Motor neuron (in vitro differentiated cells): ENCODE measurements around the gene IDE. TPM values are rescaled to one million over a fixed set of nuclear protein-coding genes. Genes with fewer than 3 reads are reported as not detected.

Experiments used
- ATAC-seq, 8 experiments: fragments of 200-7000 bp; cut with Tn5 transposase; replicated peaks in 6 of 8; 2 replicates each; pipeline ENCODE4 v1.8.0; 2021; ENCODE audit warnings: mild to moderate bottlenecking in 8 of 8, moderate library complexity in 8 of 8
- H3K27ac ChIP-seq, 2 donors: fragments of 250-450 bp; sonication (Bioruptor Pico); 2 replicates each; pipeline ENCODE4 v1.9.0; 2021; ENCODE audit warnings: antibody characterized with exemption in 2 of 2, mild to moderate bottlenecking in 2 of 2, moderate library complexity in 1 of 2
- H3K4me1 ChIP-seq, 2 donors: fragments of 250-450 bp; sonication (Bioruptor Pico); replicated peaks in 1 of 2; 2 replicates each; pipeline ENCODE4 v1.6.1; 2021; ENCODE audit warnings: antibody characterized with exemption in 2 of 2, mild to moderate bottlenecking in 2 of 2, moderate library complexity in 1 of 2
- H3K4me3 ChIP-seq, 5 donors: fragments of 250-450 bp; sonication (Bioruptor Pico); 2 replicates each; pipeline ENCODE4 v1.9.0; 2021; ENCODE audit warnings: antibody characterized with exemption in 5 of 5, mild to moderate bottlenecking in 5 of 5, moderate library complexity in 4 of 5
- WGBS, 10 experiments: fragments of 450-650 bp; shearing (Covaris generic); methylation state at CpG; one replicate each; pipeline ENCODE4 v1.0.0; 2022; 5-methylcytosine and 5-hydroxymethylcytosine counted together
- in situ Hi-C, 9 experiments: fragments of 400-800 bp; cut with MboI; loops; one replicate each; pipeline ENCODE4 v1.15.0; 2021; ENCODE audit warnings: low sequenced_read_pairs in 9 of 9, low pct_unique_long_range_greater_than_20kb in 2 of 9; ENCODE audit not compliant: unreplicated experiment in 9 of 9
- total RNA-seq, 8 experiments: library from RNA; unstranded; fragments of 300-600 nt; gene quantifications; 2 replicates each; pipeline versions ENCODE4 v1.2.3 to v1.2.4, GENCODE V29; 2022

The IDE gene
- total RNA-seq, 8 experiments from 2014 or later = 8.3 to 46.8 (median 18.3) TPM

DNA sequence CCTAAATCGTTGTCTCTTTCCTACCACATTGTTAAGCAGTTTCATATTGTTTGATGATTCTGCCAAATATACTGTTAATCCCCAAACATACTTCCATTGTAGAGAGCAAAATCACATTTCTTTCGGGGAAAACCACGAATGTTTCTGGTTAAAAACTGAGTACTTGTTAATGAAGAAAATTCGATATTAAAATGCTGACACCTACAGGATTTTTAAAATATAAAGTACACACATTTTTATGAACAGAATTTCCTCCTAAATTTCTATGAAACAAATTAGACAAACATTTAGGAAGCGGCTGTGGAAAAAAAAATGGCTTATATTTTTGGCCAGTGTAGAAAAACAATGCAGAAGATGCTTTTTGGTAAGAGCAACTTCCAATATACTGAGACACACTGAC lies 68.8 kb downstream of the IDE start:
- Histone ChIP-seq H3K27ac (no peak overlapping the region), H3K4me1 (no peaks in the 10 kb centered on the region), H3K4me3 (no peak overlapping the region)
- no peak for ATAC-seq
- in situ Hi-C loops = no loop called here
- WGBS, 10 experiments = 28 to 100% (median 87%) methylated on average over 4 to 5 of the region's 5 CpGs

DNA sequence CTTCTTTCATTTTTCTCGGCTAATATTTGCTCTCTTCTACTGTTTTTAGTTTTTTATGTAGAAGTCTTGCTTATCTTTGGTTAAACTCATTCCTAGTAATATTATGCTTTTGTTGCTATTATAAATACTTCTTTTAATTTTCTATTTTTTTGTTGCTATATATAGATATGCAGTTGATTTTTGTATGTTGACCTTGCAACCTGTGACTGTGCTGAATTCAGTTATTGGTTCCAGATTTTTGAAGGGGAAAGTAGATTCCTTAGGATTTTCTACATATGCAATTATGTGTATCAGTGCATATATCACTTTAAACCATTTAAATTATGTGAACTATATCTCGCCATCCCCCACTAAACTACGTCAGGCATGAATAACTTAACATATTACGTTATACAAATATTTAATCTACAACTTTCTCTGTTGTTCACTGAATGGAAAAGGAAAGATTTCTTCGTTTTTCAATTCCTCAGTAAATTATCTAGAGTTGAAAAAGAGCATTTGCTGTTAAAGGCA lies 71.5 kb downstream of the IDE start:
- peak in 2 of 8 experiments; percentile 18 to 99 for ATAC-seq
- 20 to 98% (median 91%) methylated on average over 3 to 5 of the region's 5 CpGs for WGBS, 10 experiments
- in situ Hi-C loops = no loop called here

DNA sequence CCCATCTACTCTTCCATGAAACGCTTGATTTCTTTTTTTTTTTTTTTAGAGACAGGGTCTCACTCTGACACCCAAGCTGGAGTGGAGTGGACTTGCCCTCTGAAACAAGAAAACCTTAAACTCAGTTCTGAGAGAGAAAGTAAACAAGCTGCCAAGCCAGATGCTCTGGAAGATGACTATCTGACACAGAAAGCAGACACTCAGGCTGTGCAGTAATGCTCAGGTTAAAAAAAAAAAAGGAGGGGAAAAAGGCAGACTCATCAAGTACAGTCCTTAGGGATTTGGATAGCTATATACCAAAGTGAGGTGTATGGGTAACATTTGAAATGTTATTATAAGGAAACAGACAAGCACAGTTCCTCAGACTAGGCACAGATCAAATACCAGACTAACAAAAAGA lies 80.5 kb downstream of the IDE start:
- no peak overlapping the region for H3K4me3 ChIP-seq
- H3K27ac ChIP-seq = no peak overlapping the region
- WGBS, 10 experiments = 55 to 100% (median 100%) methylated on average over 1 of the region's 1 CpG; no CpG with 5 or more reads in 3 of the 10 experiments
- no peaks in the 10 kb centered on the region for H3K4me1 ChIP-seq
- no peak for ATAC-seq
- in situ Hi-C loops = no loop called here

More for the DNA sequence above, 71.5 kb downstream of the IDE start:
- no peaks in the 10 kb centered on the region for H3K4me1 ChIP-seq
- no peak overlapping the region for H3K27ac ChIP-seq
- H3K4me3 ChIP-seq = no peak overlapping the region

DNA sequence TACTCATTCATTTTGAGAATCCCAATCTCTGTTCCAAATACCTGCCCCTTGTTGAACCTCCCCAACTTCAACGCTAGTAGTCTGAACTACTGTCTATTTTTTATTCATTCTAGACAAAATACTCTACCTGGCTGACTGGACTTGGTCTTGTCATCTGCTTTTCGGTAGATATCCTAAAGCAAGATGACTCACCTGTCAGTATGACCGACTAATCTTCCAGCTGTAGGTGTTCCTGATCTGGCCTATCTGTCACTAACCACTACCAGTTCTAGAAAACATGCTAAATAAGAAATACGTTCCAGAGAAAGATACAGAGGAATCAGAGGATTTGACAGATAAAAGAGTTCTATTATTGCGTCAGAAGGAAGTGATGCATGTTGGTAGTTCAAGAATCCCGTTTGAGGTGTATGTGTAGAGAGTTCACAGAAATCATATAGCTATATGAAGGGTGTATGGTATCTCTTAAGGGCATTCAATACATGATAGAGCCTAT lies 81.1 kb downstream of the IDE start:
- Histone ChIP-seq H3K27ac (no peak overlapping the region), H3K4me3 (no peak overlapping the region), H3K4me1 (no peaks in the 10 kb centered on the region)
- no peak for ATAC-seq
- in situ Hi-C loops = no loop called here
- WGBS, 10 experiments = 89 to 100% (median 98%) methylated on average over 1 to 5 of the region's 6 CpGs

DNA sequence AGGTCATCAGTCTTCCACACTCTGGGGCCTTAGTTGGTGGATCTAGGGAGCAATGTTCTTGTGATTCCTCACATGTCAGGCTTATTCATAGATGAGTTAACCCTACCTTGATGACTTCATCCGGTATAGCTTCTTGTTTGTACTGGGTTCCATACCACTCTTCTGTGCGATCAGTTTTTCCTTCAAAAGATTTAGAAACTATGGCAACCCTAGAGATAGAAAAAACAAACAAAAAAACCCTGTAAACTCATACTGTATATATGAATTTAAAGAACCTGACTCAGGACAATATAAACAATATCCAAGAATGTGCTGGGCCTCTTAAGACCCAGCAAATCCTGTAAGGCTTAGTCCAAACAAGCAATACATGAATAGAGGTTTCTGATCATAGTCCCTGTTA lies 83.5 kb downstream of the IDE start:
- WGBS, 10 experiments = 80 to 100% (median 100%) methylated on average over 1 to 2 of the region's 2 CpGs; no CpG with 5 or more reads in 1 of the 10 experiments
- Histone ChIP-seq H3K4me3 (no peak overlapping the region), H3K27ac (no peak overlapping the region), H3K4me1 (no peaks in the 10 kb centered on the region)
- ATAC-seq = no peak
- in situ Hi-C loops = no loop called here

DNA sequence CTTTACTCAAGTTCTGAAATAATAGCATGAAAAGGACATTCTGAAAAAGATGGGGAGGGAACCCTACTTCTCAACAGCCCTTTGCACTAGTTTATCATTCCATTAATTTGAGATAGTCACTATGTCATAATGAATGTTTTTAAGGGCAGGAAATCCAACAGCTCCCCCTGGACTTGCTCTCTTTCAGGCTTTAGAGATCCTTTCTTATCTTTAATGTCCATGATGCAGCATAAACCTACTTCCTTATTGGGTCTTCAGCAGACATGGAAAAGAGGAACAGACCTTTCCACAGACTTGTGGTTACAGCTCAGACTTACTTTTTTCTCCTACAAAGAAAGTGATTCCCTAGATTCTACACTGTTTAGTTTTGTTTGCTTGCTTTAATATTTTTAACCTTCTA lies 87.3 kb downstream of the IDE start:
- in situ Hi-C loops = no loop called here
- Histone ChIP-seq H3K27ac (no peak overlapping the region), H3K4me1 (no peaks in the 10 kb centered on the region), H3K4me3 (no peak overlapping the region)
- no peak for ATAC-seq

DNA sequence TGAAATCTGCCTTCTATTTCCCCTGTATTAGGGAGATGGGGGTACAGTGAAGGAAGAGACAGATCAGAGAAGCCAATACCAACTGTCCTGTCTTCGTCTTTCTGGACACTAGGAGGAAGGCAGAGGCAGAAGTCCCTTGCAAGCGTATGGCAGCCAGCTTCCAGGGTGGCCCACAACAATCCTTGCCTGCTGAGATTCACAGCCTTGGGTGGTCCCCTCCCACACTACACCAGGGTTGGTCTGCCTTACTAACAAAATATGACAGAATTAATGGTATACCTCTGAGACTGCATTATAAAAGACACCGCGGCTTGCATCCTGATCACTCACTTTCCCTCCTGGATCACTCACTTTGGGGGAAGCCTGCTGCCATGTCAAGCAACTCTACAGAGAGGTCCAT lies 90.4 kb downstream of the IDE start:
- in situ Hi-C loops = no loop called here
- no peak for ATAC-seq
- H3K4me3 ChIP-seq = no peak overlapping the region
- 91 to 100% (median 100%) methylated on average over 2 to 3 of the region's 4 CpGs; no CpG with 5 or more reads in 5 of the 10 experiments for WGBS, 10 experiments
- no peaks in the 10 kb centered on the region for H3K4me1 ChIP-seq
- no peak overlapping the region for H3K27ac ChIP-seq

DNA sequence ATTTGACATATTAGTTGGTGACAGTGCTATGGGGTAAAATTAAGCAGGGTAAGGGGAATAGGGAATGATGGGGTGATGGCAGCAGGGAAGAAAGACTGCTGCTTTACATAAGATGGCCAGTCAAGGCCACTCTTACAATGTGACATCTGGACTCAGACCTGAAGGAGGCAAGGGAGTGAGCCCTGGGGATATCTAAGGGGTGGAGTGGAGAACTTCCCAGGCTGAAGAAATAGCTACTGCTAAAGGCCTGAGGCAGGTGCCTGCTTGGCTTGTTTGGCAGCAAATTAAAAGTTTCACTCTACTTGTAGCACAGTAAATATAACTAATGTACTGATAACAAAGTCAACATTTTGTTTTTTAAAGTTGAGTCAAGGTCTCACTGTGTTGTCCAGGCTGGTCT lies 93.5 kb downstream of the IDE start:
- in situ Hi-C loops = no loop called here
- Histone ChIP-seq H3K4me3 (no peak overlapping the region), H3K4me1 (no peaks in the 10 kb centered on the region), H3K27ac (no peak overlapping the region)
- peak in 3 of 8 experiments; percentile 65 to 82 (median 80) for ATAC-seq

DNA sequence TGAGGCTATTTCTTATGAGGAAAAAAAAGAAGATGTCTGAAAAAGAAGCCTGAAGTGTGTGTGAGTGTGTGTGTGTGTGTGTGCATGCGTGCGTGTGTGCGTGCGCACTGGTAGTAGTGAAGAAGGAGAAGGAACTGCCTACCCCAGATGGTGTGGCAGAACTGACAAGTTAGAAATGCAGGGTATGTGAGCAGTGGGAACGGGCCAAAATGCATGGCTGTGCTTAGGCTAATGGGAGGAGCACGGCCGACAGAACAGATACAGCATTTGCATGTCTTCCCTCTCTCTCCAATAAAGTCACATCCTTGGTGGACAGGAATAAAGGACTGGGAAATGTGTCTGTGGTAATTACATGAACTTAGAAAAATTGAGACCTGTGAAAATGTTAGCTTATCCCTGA lies 94.3 kb downstream of the IDE start:
- WGBS, 10 experiments = 20 to 100% (median 79%) methylated on average over 1 to 7 of the region's 7 CpGs; no CpG with 5 or more reads in 2 of the 10 experiments

DNA sequence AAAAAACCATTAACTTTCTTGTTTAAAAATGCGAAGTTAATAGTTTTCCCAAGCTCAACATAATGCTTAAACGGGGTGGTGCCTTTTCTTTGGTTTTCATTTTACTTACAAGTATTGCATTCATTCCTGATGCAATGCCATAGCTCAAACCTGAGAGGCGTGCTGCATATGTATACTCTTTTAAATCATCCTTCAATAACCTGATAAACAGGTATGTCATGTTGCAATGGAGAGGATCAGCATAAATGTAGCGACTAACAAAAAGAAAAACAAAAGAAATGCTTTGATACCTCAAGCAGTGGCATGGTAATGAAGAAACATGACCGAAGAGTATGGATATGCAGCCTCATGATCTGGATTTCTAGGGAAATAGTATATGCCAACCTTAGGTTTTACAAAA lies 95.4 kb downstream of the IDE start:
- no peak overlapping the region for H3K27ac ChIP-seq
- no peak for ATAC-seq
- H3K4me3 ChIP-seq = no peak overlapping the region
- WGBS, 10 experiments = 71 to 98% (median 89%) methylated on average over 1 to 5 of the region's 5 CpGs
- no peaks in the 10 kb centered on the region for H3K4me1 ChIP-seq
- in situ Hi-C loops = no loop called here

More for the DNA sequence above, 94.3 kb downstream of the IDE start:
- H3K27ac ChIP-seq = no peak overlapping the region
- no peak overlapping the region for H3K4me3 ChIP-seq
- no peaks in the 10 kb centered on the region for H3K4me1 ChIP-seq
- peak in 3 of 8 experiments; percentile 66 to 83 (median 80) for ATAC-seq
- in situ Hi-C loops = no loop called here

DNA sequence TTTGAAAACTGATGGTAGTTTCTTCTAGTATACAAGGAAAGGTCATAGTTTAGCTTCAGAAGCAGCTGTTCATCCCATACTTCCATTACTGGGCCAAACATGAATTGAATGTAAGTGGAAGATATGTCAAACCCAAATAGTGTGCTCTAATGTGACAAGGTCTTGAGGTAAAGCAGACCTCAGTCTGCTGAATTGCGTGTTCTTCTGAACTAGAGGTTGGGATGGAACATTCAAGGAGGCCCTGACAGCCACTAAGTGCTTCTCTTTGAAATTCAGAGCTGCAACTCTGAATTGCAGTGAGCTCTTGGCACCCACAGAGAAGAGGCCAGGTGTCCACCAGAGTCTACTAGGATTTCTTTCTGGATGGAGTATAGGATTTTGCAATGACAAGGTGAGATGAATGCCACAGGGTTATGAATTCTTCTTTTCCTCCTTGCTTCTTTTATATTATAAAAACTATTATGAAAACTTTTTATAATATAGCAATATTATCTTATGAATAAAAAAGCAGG lies 98.5 kb downstream of the IDE start:
- WGBS, 10 experiments = 40 to 100% (median 100%) methylated on average over 1 of the region's 1 CpG; no CpG with 5 or more reads in 2 of the 10 experiments
- H3K27ac ChIP-seq = no peak overlapping the region
- H3K4me1 ChIP-seq = no peaks in the 10 kb centered on the region
- no peak overlapping the region for H3K4me3 ChIP-seq
- ATAC-seq = no peak
- in situ Hi-C loops = no loop called here

DNA sequence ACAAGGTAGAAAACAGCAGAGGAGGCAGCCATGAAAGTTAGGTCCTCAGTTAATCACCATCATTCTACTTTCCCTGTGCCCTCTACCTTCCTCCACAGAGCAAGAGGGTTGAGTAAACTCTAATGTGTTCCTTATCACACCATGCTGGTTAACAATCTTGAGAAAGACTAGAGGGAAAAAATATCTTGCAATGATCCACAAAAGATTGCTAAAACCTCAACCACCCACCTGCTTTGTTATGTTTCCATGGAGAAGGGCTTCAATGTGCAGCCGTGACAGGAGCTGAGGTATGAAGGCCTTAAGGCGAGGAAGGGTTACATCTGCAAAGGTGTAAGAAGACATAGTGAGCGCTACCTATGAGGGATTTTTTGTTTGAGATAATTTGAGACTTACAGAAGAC lies 103.9 kb downstream of the IDE start:
- Histone ChIP-seq H3K27ac (no peak overlapping the region), H3K4me1 (no peaks in the 10 kb centered on the region), H3K4me3 (no peak overlapping the region)
- in situ Hi-C loops = no loop called here
- 90 to 100% (median 100%) methylated on average over 1 to 3 of the region's 3 CpGs; no CpG with 5 or more reads in 1 of the 10 experiments for whole genome bisulfite sequencing, 10 experiments
- ATAC-seq = no peak

DNA sequence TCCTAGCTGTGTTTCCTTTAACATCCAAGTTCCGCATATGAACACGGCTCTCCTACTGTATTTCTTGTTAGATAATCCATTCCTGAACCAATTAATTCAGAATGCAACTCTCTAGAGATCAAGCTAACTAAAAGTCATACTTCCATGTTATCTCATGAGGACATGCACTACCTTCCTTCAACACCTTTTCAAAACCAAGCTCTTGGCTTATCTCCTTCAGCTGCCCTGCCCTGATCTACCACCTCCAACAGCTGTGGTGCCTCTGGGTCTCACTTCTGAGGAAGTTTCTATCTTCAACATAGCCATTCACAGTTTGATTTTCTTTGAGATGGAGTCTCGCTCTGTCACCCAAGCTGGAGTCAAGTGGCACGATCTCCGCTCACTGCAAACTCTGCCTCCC lies 109.5 kb downstream of the IDE start:
- in situ Hi-C loops = no loop called here
- Histone ChIP-seq H3K4me3 (no peak overlapping the region), H3K4me1 (no peaks in the 10 kb centered on the region), H3K27ac (no peak overlapping the region)
- whole genome bisulfite sequencing, 10 experiments = 50 to 100% (median 80%) methylated on average over 2 to 5 of the region's 5 CpGs; no CpG with 5 or more reads in 1 of the 10 experiments
- no peak for ATAC-seq

DNA sequence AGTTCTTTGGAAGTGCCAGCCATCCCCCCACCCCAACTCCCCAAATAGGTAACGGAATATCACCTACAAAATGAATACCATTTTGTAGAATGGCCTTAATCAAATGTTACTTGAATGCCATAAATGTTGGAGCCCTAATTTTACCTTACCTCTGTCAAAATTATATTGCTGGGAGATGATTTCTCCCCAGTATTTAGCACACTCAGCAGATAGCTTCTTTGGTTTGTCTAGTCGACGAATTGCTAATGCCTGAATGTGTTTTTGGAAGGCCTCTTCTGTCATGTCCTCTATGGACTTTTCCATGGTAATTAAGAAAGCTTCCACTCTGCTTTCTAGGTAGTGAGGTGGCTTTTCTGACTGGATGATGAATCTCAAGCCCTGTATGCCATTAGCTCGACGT lies 110.3 kb downstream of the IDE start:
- in situ Hi-C loops = no loop called here
- 60 to 100% (median 96%) methylated on average over 1 to 5 of the region's 5 CpGs; no CpG with 5 or more reads in 2 of the 10 experiments for WGBS, 10 experiments
- ATAC-seq = no peak
- Histone ChIP-seq H3K4me3 (no peak overlapping the region), H3K27ac (no peak overlapping the region), H3K4me1 (no peaks in the 10 kb centered on the region)
